Measurements from ENCODE around the gene MMEL1.

MMEL1 gene

DNA sequence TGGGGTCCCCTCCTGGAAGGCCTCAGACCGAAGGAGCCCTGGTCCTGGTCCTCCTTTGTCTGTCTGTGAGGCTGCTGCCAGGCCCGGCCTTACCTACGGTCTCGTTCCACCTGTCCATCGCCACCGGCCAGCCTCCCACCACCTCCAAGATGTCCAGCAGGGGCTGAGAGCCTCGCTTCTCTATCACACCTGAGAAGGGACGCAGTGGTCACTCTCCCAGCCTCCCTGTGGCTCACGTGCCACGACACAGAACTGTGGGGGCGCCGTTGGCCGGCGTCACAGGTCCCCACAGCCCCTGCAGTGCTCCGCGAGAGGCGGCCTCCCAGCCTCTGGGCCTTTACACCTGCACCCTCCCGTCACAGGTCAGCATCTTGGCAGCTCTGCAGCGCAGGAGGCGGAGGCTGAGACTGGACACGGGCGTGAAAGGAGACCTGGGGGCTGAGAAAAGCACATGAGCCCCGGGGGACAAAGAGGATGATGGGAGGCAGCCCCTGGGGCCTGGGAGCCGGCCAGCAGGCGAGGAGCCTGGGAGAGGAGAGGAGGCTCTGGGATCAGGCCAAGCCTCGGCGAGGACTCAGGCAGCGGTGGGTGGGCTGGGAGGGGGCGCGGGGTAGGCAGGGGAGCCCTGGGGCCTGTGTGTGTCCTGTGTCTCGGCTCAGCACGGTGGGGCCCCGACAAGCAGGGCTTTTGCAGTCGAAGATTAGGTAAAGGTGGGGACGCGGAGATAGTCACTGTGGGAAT is 25.8 kb downstream of the MMEL1 start:
- DNase-seq (ENCODE audit: extremely low read depth in 1 of 2, low read depth in 1 of 2) = no peak

DNA sequence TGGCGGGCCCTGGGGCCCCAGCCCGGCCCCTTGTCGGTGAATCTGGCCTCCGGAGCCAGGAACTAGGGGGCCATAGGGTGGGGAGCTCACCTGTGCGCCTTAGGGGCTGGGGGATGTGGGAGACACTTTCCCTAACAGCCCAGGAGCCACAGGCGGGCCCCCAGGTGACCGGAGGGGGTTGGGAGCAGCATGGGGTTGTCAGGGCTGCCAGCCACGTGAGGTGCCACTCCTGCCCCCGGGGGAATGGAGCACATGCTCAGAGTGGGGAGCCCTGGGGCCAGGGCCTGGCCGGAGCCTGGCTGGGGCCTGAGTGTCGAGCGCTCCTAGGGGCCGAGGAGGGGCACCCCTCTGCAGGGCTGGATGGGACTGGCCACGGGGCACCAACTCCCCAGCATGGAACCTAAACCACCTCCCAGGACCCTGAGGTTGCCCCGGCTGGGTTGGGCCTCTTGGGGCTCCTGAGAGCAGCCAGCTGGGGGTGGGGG is 26.4 kb downstream of the MMEL1 start:
- DNase-seq (ENCODE audit: extremely low read depth in 1 of 2, low read depth in 1 of 2) = no peak

DNA sequence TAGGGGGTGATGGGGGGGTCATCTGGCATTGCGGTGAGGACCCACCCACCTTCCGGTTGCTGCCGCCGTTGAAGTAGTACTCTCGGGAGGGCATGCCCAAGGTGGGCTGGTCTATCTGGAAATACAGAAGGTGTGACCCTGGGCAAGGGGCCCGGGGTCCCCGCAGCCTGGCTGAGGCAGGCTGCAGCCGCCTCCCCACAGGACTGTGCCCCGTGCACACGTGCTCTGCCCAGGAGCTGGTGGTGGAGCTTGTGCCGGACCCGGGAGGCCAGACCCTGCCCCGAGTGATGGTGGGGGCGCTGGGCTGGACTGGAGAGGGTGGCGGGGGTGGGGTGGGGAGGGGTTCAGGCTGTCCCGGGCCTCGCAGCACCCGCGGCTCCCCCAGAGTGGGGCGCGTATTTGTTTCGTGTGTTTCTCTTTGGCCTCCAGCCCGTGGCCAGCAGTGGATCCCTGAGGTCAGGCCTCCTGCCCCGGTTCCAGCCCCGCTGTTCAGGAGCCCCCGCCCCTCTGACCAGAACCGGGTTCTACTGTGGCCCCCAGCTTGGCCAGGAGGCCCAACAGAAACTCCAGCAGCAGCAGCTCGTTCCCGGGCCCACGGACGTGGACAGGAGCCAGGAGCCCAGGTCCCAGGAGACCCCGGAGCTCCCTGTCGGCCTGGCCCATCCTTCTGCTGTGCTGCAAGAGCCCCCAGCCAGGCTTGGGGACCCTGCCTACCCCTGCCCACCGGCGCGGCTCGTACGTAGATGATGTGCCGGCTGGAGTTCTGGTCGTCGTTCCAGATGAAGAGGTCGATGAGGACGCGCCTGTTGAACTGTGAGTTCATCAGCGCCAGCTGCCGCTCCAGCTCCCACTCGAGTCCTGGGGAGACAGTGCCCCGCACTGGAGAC is 27.1 kb downstream of the MMEL1 start:
- DNase-seq (ENCODE audit: extremely low read depth in 1 of 2, low read depth in 1 of 2) = no peak

DNA sequence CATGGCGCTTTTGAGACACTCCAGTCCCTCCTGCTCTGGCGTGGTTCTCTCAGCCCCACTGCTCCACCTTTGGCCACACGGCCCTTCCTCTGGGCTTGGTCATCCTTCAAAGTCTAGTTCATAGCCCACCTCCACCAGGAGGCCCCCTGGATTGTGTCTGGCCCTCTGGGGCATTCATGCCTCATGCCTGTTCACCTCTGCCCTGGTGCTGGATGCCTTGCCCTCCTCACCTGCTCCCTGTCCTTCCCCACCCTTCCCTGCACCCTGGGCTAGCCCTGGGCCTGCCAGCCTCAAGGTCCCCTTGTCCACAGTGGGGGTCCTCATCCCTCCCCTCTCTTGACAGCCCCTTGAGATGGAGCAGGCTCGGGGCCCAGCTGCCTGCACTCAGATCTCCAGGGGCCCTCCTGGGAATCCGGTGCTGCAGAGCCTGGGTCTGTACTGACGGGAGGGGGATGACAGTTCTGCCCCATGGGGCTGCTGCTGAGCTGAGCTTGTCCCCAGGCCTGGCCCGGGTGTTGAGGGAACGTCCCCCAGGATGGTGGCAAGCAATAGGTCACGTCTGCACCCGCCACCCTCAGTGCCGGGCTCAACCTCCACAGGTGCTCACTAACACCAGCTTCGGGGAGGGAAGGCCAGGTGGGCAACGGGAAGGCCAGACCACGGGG is 27.8 kb downstream of the MMEL1 start:
- DNase-seq (ENCODE audit: extremely low read depth in 1 of 2, low read depth in 1 of 2) = no peak

DNA sequence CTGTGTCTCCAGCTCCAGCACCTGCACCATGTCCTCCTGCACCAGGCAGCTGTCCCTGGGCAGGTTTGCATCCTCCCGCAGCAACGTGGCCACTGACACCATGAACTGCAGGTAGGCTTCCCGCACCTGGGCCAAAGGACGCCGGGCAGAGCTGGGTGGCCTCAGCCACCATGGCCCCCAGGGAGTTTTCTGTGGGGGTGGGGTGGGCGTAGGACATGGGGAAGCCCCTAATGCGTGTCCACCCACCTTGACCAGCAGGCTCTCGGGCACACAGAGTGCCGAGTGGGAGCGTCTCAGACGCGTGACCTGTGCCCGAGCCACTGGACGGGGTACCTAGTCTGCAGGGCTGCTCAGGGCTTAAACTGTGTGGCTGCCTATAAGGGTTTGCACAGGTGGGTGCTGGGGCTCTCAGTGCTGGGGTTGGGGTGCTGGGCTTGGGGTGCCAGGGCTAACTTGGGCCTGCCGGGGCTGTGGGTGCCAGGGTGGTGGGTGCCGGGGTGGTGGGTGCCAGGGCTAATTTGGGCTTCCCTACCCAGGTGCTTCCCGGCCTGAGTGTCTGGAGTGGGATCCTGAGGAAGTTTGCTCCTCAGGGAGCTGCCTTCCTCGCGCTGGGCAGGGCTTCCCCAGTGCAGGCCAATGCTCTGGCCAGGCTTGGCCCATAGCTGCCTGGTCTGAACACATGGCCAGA is 28.5 kb downstream of the MMEL1 start:
- no peak for DNase-seq (ENCODE audit: extremely low read depth in 1 of 2, low read depth in 1 of 2)

DNA sequence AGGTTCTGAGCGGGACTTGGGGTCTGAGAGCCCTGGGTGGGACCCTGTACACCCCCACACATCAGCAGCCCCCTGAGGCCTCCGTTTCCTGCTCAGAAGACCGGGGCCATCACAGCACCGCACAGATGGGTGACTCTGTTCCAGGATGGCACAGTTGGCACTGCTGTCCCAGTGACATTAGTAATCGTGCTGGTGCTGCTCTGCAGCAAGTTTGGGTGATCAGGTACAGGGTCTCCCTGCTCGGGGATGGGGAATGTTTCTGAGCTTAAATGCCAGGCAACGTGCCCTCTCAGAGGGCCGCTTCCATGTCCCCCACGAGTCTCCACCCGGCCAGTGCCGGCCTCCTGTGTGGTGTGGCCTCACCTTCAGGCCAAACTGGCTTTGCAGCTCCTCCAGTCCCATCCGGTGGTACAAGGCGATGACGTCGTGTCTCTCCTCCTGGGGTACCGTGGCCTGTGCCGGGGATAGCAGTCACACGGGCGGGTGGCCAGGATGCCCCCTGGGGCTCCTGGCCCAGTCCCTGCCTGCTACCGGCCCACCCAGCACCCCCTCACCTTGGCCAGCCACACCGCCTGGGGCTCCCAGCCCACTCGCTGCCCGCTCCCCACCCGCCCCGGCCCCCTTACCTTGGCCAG is 29.2 kb downstream of the MMEL1 start:
- no peak for DNase-seq (ENCODE audit: extremely low read depth in 1 of 2, low read depth in 1 of 2)

DNA sequence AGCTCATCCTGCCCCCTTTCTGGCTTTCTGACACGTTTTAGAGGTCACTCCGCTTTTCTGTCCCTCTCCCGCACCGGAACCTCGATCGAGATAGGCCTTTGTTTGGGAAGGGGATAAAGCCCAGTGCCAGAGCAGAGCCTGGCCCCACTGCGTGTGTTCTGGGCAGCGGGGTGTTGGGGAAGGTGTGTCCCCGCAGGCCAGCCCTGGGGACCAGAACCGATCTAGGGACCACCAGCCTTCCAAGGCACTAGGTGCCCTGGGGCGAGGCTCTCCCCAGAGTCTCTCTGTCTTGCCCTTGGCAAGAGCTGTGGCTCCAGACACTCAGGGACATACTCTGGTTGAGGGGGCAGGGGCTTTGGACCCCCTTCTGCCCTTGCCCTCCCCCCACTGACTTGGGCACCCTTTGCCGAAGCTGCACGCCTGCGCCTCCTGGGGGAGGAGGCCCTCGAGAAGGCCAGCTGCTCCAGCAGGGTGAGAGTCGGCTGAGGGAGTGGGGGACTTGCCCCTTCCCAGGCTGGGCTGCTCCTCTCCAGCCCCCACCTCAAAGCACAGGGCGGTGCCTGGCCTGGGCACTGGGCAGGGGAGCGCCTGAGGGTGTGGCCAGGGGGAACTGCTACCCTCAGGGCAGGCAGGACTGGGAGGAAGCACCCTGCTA is 29.8 kb downstream of the MMEL1 start:
- no peak for DNase-seq (ENCODE audit: extremely low read depth in 1 of 2, low read depth in 1 of 2)

DNA sequence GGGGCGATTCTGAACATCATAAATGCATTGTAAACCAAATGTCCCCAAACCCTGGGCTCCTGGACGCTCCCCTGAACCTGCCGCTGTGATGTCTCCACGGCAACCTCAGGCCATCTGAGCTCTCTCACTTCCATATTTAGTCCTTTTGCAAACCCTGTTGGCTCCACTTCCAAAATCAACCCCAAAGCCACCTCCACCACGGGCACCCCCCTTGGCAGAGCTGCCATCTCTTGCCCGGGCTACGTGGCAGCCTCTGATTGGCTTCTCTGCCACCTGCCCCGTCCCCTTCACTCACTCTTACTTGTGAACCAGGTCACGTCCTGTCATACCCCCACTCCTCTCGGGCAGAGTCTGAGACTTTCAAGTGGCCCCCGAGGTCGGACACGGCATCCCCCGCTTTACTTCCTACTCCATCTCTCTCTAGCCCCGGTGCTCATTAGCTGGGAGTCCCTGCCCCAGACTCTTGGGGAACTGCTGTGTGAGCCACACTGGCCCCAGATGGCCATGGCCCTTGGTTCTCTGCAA is 30.4 kb downstream of the MMEL1 start:
- DNase-seq (ENCODE audit: extremely low read depth in 1 of 2, low read depth in 1 of 2) = no peak

DNA sequence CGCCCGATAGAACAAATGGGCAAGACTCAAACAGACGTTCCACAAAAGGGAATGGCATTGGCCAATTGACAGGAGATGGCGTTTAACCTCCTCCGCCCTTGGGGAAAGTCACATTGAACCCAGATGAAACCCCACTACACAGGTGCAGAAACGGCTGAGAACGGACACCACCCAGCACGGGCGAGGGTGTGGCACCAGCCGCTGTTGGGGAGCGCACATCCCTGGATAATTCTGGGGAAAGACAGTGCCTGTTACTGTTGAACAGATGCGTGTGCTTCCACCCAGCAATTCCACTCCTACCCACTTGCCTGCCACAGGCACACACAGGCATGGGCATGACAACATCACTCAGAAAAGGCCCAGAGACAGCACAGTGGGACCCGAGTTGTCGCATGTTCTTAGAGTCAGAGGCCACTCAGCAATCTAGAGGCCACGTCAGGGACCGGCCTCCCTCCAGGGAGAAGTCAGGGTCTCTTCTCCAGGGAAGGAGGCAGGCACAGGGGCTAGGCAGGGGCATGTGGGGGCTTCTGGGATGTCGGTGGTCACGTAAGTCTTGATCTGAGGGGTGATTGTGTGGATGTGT is 31.0 kb downstream of the MMEL1 start:
- DNase-seq (ENCODE audit: extremely low read depth in 1 of 2, low read depth in 1 of 2) = no peak

DNA sequence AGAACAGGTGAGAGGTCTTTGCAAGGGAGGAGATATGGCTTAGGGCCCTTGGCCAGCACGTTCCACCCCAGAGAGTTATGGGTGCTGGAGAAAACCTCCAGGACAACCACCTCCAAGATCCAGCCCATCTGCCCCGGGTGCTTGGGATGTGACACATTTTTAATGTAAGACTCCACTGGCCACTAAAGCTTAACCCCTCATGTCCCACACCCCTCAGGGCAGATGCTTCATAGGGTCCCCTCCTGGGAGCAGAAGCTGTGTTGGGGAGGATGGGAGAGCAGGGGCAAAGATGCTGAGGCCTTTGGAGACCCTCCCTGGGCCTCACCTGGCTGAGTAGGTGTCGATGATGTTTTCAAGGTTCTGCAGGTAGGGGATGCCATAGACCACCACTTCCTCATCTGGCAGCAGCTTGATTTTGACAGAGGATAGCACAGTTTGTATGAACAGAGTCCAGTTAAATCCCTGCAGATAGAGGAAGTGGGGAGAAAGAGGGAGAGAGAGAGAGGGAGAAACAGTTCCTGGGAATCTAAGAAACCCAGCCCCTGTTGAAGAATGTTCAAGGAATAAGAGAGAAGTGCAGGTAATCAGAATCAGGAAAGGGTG is 34.4 kb downstream of the MMEL1 start:
- DNase-seq (ENCODE audit: extremely low read depth in 1 of 2, low read depth in 1 of 2) = no peak

DNA sequence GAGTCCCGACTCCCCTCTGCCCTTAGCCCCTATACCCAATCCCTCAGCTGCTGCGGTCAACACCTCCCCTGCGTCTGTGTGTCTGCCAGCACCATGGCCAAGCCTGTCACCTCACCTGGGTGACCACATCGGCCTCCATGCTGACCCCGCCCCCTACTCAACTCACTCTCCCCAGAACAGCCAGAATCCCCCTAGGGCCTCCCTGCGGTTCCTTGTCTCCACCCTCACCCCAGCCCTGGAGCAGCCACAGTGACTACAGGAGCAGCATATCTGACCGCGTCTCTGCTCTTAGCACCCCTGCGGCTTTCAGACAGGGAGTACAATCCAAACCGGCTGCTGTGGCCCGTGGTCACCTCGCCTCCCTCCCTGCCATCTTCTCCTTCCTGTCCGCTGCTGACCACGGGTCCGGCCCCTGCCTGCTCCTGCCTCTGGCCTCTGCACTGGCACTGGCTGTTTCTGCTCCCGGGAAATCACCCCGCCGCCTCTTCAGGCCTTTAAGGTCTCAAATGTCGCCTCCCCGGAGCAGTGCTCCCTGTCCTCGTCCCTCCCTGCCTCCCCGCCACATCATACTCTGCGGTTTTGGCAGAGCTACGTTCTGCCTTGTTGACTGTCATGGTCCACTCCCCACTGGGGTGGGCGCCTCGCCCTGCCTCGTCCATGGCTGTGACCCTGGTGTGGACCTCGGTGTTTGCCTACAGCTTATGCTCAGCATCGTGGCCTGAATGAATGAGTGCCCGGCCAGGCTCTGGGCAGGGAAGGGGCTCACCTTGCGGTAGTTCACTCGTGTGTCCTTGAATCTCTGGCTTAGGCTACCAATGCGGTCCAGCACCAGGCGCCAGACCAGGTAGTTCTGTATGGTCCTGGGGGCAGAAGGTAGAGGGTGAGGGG is 35.1 kb downstream of the MMEL1 start:
- DNase-seq (ENCODE audit: extremely low read depth in 1 of 2, low read depth in 1 of 2) = no peak

DNA sequence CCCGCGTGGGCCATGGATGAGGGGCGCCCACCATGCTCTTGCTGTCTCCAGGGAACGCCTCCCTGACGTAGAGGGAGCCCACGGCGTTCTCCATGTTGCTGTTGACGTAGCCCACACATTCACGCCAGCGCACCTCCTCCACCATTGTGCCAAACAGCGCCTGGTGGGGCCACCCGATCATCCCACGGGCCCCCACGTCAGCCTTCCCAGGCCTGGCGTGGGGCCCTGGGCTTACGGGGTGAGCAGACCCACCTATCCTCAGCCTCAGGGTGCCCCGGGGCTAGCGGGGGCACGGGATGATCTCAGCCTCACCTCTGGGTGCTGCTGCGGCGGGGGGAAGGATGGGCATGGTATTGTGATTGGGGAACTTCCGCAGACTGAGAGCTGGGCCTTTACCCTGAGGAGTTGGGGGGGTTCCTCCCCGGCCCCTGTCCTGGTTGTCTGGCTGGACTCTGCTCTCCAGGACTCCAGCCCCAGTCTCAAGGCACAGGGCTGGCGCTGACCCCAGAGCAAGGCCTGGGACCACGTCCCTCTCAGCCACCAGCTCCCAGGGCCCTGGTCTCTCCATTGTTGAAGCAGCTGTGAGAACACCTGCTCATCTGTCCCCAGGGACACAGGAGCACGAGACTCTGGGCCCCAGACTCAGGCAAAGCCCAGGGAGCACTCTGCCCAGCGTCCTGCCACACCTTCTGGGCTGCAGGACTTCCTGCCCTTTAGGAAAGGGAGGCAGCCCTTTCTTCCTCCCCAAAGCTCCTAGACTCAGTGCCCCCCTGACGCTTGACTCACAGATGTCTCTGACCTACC is 36.1 kb downstream of the MMEL1 start:
- no peak for DNase-seq (ENCODE audit: extremely low read depth in 1 of 2, low read depth in 1 of 2)

DNA sequence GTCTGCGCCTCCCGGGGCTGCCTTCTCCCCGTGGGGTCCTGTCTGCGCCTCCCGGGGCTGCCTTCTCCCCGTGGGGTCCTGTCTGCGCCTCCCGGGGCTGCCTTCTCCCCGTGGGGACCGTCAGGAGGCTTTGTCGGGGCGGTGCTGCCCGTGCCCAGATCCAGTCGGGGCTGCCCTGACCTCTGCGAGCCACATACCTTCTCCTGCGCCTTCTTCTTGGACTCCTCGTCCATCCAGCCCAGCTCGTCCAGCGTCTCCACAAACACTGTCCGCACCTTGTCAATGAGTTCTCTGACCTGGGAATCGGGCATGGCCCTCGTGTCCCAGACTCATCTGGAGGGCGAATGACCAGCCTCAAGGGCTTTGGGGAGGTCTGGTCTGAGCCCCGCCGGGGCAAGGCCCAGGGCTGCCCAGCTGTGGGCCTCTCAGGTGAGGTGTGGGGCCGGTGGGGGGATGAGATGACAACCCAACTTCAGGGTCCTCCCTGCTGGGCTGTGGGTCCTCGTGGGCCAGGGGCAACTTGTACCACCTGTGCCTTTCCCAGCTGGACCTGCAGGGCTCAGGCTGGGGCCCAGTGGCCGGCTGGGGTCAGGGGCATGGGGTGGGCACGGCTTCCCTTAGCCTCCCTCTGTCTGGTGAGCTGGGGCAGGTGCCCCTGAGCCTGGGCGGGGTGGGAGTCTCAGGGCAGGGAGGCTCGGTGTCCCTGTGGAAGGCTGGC is 36.8 kb downstream of the MMEL1 start:
- no peak for DNase-seq (ENCODE audit: extremely low read depth in 1 of 2, low read depth in 1 of 2)

DNA sequence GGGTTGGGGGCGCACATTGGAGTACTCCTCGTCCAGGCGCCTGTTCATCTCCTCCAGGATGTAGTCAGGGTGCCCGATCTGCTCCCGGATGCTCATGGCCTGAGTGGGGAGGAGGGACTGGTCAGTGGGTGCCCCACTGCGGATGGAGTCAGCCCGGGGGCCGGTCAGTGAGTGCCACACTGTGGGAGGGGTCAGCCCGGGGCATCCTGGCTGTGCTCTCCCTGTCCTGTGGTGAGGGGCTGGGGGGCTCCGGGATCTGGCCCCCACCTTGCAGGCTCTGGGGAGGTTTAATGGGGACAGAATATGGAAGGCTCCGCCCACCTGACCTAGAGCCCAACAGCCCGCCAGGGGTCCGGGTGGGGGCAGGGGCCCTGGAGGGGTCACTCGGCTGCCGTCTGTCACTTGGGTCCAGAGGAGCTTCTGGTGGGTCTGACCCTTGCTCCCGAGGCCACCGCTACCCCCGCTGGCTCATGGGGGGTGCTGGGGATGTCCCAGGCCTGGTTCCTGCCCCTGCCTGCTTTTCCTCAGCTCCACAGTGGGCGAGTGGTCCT is 37.5 kb downstream of the MMEL1 start:
- DNase-seq (ENCODE audit: extremely low read depth in 1 of 2, low read depth in 1 of 2) = no peak

DNA sequence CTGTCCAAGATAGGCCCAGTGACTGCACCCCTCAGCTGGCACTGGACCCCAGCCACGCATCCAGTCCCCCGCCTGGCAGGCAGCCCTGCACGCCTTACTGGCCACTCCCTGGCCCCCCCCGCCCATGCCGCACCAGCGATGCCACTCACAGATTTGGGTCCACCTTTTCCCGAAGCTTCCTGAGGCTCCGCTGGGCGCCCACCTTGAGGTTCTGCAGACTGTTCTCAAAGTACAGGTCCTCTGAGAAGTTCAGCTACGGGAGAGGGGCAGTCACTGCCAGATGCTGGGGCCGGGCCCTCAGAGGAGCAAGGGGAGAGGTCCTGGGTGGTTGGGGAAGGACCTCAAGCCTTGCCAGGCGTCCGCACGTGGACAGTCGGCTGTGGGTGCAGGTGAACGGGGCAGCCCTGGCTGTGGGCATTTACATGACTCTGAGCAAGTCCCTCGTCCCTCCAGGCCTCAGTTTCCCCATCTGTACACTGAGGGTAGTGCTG is 38.1 kb downstream of the MMEL1 start:
- DNase-seq (ENCODE audit: extremely low read depth in 1 of 2, low read depth in 1 of 2) = no peak

DNA sequence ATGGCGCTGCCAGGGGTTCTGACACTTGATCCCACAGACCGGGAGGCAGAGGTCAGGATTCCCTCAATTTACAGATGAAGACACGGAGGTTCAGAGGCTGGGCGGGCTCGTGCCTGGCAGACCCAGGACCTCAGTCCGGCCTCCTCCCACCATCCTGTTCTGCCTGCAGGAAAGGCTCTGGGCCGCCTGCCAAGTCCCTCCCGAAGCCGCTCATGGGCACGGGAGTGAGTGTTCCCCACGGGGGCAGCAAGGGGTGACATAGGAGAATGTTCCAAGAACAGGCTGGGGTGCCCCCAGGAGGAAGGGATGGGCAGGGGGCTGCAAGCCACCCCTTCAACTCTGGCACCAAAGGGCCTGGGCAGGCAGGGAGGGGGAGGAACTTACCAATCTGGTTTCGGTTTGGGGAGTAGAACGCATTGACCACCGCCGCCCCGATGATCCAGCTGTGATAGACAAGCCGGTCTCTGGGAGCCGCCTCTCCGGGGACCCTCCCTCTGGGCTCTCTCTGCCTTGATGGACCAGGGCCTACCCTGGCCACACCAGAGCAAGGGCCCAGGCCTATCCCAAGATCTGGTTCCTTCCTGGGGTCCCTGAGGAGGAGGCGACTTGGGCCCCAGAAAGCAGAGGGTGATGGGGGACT is 38.7 kb downstream of the MMEL1 start:
- no peak for DNase-seq (ENCODE audit: extremely low read depth in 1 of 2, low read depth in 1 of 2)

Measured in activated CD8-positive, alpha-beta memory T cell treated with anti-CD3 and anti-CD28 coated beads for 1 hour (primary cell).